Measurements from ENCODE around the gene HBP1.

DNA sequence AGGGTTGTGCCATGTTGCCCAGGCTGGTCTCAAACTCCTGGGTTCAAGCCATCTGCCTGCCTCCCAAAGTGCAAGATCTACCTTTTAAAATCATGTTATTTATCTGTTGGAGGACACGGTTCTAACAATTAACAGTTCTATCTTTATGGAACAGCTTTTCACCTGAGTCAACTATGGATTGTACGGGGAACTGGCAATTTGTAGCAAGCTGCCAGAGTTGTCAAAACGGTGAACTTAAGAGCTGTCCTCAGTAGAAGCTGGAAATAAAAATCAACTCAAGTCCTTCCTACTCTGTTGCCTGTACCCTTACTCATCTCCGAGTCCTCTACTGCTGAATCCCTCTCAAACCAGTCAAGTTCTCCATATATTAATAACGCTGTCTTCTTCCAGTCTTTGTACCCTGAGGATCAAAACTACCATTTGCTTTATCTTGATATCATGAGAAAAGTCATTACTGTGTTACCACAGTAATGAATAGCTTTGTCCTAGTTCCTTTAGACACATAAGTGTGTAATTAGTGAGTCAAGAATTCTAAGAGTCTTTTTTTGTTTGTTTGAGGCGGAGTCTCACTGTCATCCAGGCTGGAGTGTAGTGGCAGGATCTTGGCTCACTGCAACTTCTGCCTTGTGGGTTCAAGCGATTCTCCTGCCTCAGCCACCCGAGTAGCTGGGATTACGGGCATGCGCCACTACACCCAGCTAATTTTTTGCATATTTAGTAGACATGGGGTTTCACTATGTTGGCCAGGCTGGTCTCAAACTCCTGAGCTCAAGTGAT is 28.2 kb downstream of the HBP1 start:
- TF ChIP-seq GABPA (IDR thresholded peaks at IDR 0.05; ENCODE audit: low read depth) (no peak), POLR2AphosphoS5 (IDR thresholded peaks at IDR 0.05; ENCODE audit: low read depth) (no peak), SPI1 (IDR thresholded peaks at IDR 0.05; ENCODE audit: borderline replicate concordance, low read depth) (no peak)
- TF ChIP-seq, protein P1, sequence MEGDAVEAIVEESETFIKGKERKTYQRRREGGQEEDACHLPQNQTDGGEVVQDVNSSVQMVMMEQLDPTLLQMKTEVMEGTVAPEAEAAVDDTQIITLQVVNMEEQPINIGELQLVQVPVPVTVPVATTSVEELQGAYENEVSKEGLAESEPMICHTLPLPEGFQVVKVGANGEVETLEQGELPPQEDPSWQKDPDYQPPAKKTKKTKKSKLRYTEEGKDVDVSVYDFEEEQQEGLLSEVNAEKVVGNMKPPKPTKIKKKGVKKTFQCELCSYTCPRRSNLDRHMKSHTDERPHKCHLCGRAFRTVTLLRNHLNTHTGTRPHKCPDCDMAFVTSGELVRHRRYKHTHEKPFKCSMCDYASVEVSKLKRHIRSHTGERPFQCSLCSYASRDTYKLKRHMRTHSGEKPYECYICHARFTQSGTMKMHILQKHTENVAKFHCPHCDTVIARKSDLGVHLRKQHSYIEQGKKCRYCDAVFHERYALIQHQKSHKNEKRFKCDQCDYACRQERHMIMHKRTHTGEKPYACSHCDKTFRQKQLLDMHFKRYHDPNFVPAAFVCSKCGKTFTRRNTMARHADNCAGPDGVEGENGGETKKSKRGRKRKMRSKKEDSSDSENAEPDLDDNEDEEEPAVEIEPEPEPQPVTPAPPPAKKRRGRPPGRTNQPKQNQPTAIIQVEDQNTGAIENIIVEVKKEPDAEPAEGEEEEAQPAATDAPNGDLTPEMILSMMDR (IDR thresholded peaks at IDR 0.05; ENCODE audit: insufficient read depth, low read length), result no peak
- TF ChIP-seq, protein P2, sequence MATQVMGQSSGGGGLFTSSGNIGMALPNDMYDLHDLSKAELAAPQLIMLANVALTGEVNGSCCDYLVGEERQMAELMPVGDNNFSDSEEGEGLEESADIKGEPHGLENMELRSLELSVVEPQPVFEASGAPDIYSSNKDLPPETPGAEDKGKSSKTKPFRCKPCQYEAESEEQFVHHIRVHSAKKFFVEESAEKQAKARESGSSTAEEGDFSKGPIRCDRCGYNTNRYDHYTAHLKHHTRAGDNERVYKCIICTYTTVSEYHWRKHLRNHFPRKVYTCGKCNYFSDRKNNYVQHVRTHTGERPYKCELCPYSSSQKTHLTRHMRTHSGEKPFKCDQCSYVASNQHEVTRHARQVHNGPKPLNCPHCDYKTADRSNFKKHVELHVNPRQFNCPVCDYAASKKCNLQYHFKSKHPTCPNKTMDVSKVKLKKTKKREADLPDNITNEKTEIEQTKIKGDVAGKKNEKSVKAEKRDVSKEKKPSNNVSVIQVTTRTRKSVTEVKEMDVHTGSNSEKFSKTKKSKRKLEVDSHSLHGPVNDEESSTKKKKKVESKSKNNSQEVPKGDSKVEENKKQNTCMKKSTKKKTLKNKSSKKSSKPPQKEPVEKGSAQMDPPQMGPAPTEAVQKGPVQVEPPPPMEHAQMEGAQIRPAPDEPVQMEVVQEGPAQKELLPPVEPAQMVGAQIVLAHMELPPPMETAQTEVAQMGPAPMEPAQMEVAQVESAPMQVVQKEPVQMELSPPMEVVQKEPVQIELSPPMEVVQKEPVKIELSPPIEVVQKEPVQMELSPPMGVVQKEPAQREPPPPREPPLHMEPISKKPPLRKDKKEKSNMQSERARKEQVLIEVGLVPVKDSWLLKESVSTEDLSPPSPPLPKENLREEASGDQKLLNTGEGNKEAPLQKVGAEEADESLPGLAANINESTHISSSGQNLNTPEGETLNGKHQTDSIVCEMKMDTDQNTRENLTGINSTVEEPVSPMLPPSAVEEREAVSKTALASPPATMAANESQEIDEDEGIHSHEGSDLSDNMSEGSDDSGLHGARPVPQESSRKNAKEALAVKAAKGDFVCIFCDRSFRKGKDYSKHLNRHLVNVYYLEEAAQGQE (IDR thresholded peaks at IDR 0.05; ENCODE audit: insufficient replicate concordance, low read depth), result no peak

Measured in HL-60 (cell line).